HG03378 (cell line): ENCODE results near the gene TMEM130.
A peak's percentile ranks its signal among the peaks of the same experiment; 100 is the strongest.

ENCODE experiments used
- ATAC-seq: cut with Tn5 transposase; IDR thresholded peaks from one replicate; pipeline ENCODE4 v1.9.1; 2021; ENCODE audit warnings: mild to moderate bottlenecking, moderate library complexity; ENCODE audit not compliant: unreplicated experiment

The TMEM130 gene

GRCh38 chr7:98869597-98870120 is at the start of gene TMEM130:
TSS of gene TMEM130 (minus strand) at chr7:98870014. CDS start at chr7:98869861, 153 bp downstream.
- ATAC-seq: no peak

GRCh38 chr7:98917331-98917730 is 47.5 kb upstream of the TMEM130 start:
- ATAC-seq: no peak

GRCh38 chr7:98913612-98914011 is 43.8 kb upstream of the TMEM130 start:
- no peak for ATAC-seq

- no peak for ATAC-seq
These were observed 43.2 kb upstream of the TMEM130 start for GRCh38 chr7:98913026-98913425.

- no peak for ATAC-seq
These were observed 42.1 kb upstream of the TMEM130 start for GRCh38 chr7:98911916-98912315.

GRCh38 chr7:98910427-98910826 is 40.6 kb upstream of the TMEM130 start:
- no peak for ATAC-seq

- no peak for ATAC-seq
These were observed 39.7 kb upstream of the TMEM130 start for GRCh38 chr7:98909487-98909886.

GRCh38 chr7:98908585-98908984 is 38.8 kb upstream of the TMEM130 start:
- no peak for ATAC-seq

- ATAC-seq: no peak
These were observed 37.8 kb upstream of the TMEM130 start for GRCh38 chr7:98907570-98907969.

- no peak for ATAC-seq
These were observed 33.4 kb upstream of the TMEM130 start for GRCh38 chr7:98903246-98903645.

GRCh38 chr7:98902523-98902922 is 32.7 kb upstream of the TMEM130 start:
- ATAC-seq: no peak

- ATAC-seq: no peak
These were observed 31.0 kb upstream of the TMEM130 start for GRCh38 chr7:98900815-98901214.

GRCh38 chr7:98899816-98900215 is 30.0 kb upstream of the TMEM130 start:
- no peak for ATAC-seq

- no peak for ATAC-seq
These were observed 22.8 kb upstream of the TMEM130 start for GRCh38 chr7:98892609-98893008.

- no peak for ATAC-seq
These were observed 17.2 kb upstream of the TMEM130 start for GRCh38 chr7:98887038-98887437.

- no peak for ATAC-seq
These were observed 14.6 kb upstream of the TMEM130 start for GRCh38 chr7:98884416-98884815.

- no peak for ATAC-seq
These were observed 11.9 kb upstream of the TMEM130 start for GRCh38 chr7:98881561-98882315.

GRCh38 chr7:98880485-98880884 is 10.7 kb upstream of the TMEM130 start:
- no peak for ATAC-seq

- no peak for ATAC-seq
These were observed 10.1 kb upstream of the TMEM130 start for GRCh38 chr7:98879979-98880315.

- peak; percentile 87 for ATAC-seq
These were observed 9.6 kb upstream of the TMEM130 start for GRCh38 chr7:98879198-98879978.

- ATAC-seq: peak; percentile 55
These were observed 8.8 kb upstream of the TMEM130 start, which contains the start of gene TRRAP for GRCh38 chr7:98878365-98879197. TSS of gene TRRAP (plus strand) at chr7:98878532. CDS start at chr7:98881151, 2,619 bp downstream.
